ENCODE measurements around the gene PGP. TPM values are rescaled to one million over a fixed set of nuclear protein-coding genes. Genes with fewer than 3 reads are reported as not detected.
A peak's percentile ranks its signal among the peaks of the same experiment; 100 is the strongest.

The PGP gene
- total RNA-seq, 1 donor from 2014 or later: 16.8 TPM

- no peak for TF ChIP-seq CTCF (IDR thresholded peaks at IDR 0.05; ENCODE audit: unreplicated experiment)
- no peaks in the 10 kb centered on the region for H3K9me3 Mint-ChIP-seq
- H3K4me1 Mint-ChIP-seq: peaks cover 7% of the 10 kb centered on the region
- DNase-seq (ENCODE audit: low spot score in 2 of 2, unreplicated experiment in 2 of 2): no peak
- H3K4me3 Mint-ChIP-seq: no peak overlapping the region
- H3K36me3 Mint-ChIP-seq: peaks cover 30% of the 10 kb centered on the region
- peak overlapping the region; percentile 77 for H3K27ac Mint-ChIP-seq
- no peaks in the 10 kb centered on the region for H3K27me3 Mint-ChIP-seq (ENCODE audit: low read depth)
Measured at GRCh38 chr16:2252806-2253148, 38.1 kb upstream of the PGP start.

- Mint-ChIP-seq H3K4me1 (peaks cover 7% of the 10 kb centered on the region), H3K27me3 (ENCODE audit: low read depth) (no peaks in the 10 kb centered on the region), H3K9me3 (no peaks in the 10 kb centered on the region), H3K36me3 (peaks cover 23% of the 10 kb centered on the region), H3K4me3 (peak within 1 kb of the TSS; percentile 82), H3K27ac (peak within 1 kb of the TSS; percentile 89)
- peak; percentile 75 to 88 for DNase-seq (ENCODE audit: low spot score in 2 of 2, unreplicated experiment in 2 of 2)
- peak; percentile 32 for TF ChIP-seq CTCF (IDR thresholded peaks at IDR 0.05; ENCODE audit: unreplicated experiment)
Measured at GRCh38 chr16:2251296-2252111, 36.9 kb upstream of the PGP start, which contains the start of gene ECI1. TSS of gene ECI1 (minus strand) at chr16:2251587. CDS start at chr16:2251566, 21 bp downstream.

- H3K27ac Mint-ChIP-seq: peak overlapping the region; percentile 89
- no peaks in the 10 kb centered on the region for H3K9me3 Mint-ChIP-seq
- no peak for DNase-seq (ENCODE audit: low spot score in 2 of 2, unreplicated experiment in 2 of 2)
- no peak for TF ChIP-seq CTCF (IDR thresholded peaks at IDR 0.05; ENCODE audit: unreplicated experiment)
- no peaks in the 10 kb centered on the region for H3K27me3 Mint-ChIP-seq (ENCODE audit: low read depth)
- H3K4me1 Mint-ChIP-seq: peaks cover 7% of the 10 kb centered on the region
- peak overlapping the region; percentile 82 for H3K4me3 Mint-ChIP-seq
- peaks cover 19% of the 10 kb centered on the region for H3K36me3 Mint-ChIP-seq
Measured at GRCh38 chr16:2250652-2251295, 36.1 kb upstream of the PGP start.

- DNase-seq (ENCODE audit: low spot score in 2 of 2, unreplicated experiment in 2 of 2): no peak
- peaks cover 8% of the 10 kb centered on the region for H3K36me3 Mint-ChIP-seq
- H3K4me3 Mint-ChIP-seq: no peak overlapping the region
- H3K27ac Mint-ChIP-seq: no peak overlapping the region
- H3K9me3 Mint-ChIP-seq: no peaks in the 10 kb centered on the region
- no peaks in the 10 kb centered on the region for H3K27me3 Mint-ChIP-seq (ENCODE audit: low read depth)
- TF ChIP-seq CTCF (IDR thresholded peaks at IDR 0.05; ENCODE audit: unreplicated experiment): no peak
- peaks cover 7% of the 10 kb centered on the region for H3K4me1 Mint-ChIP-seq
Measured at GRCh38 chr16:2246301-2246885, 31.8 kb upstream of the PGP start.

- Mint-ChIP-seq H3K4me1 (peaks cover 2% of the 10 kb centered on the region), H3K27me3 (ENCODE audit: low read depth) (no peaks in the 10 kb centered on the region), H3K9me3 (no peaks in the 10 kb centered on the region), H3K36me3 (peaks cover 8% of the 10 kb centered on the region), H3K27ac (no peak overlapping the region), H3K4me3 (no peak overlapping the region)
- DNase-seq (ENCODE audit: low spot score in 2 of 2, unreplicated experiment in 2 of 2): no peak
- no peak for TF ChIP-seq CTCF (IDR thresholded peaks at IDR 0.05; ENCODE audit: unreplicated experiment)
Measured at GRCh38 chr16:2244926-2245795, 30.5 kb upstream of the PGP start.

All from mesothelial cell of epicardium (in vitro differentiated cells).